Liver (tissue), 3 donors: Measurements from ENCODE around the gene AMMECR1.

ENCODE experiments used
- CTCF ChIP-seq: fragments of 150-350 bp; IDR thresholded peaks from 2 replicates; pipeline ENCODE4 v1.5.1; 2017; ENCODE audit warnings: improper control_type of control experiment, low read depth, low read length; ENCODE audit not compliant: missing input control
- JUND ChIP-seq, 2 donors: IDR thresholded peaks; 2 replicates each; pipeline ENCODE4 v1.6.1; 2016; ENCODE audit warnings: antibody characterized with exemption in 2 of 2
- RAD21 ChIP-seq, 2 donors: IDR thresholded peaks; 2 replicates each; pipeline ENCODE4 v1.6.1; 2016; ENCODE audit warnings: antibody characterized with exemption in 2 of 2, mild to moderate bottlenecking in 2 of 2
- REST ChIP-seq: IDR thresholded peaks from 2 replicates; pipeline ENCODE4 v1.6.1; 2016; ENCODE audit warnings: antibody characterized with exemption, mild to moderate bottlenecking
- donor health status: healthy.
- donor health status: healthy.

GRCh38 chrX:110216027-110216426 lies 101.9 kb downstream of the AMMECR1 start:
- TF ChIP-seq REST (no peak), CTCF (no peak), RAD21 (IDR thresholded peaks at IDR 0.05) (no peak), JUND (IDR thresholded peaks at IDR 0.05) (no peak)
